ENCODE data around the gene ANKRD29.

DNA sequence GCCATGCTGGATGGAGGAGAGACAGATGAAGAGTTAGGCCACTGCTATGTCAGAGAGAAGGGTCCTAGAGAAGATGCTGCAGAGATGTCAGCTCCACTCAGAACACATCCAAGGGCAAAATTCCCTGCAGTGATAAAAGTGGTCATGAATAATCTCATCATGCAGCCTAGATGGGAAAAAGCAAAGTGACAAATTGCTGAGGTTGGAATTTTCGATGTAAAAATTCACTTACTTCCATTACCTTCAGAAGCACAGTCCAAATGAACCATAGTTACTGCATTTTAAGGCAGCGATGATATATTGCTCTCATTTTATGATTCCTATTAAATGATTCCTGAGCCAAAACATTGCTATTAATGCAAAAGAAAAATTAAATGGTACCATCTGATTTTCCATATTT is 16.4 kb downstream of the ANKRD29 start:
- TF ChIP-seq, protein P1, sequence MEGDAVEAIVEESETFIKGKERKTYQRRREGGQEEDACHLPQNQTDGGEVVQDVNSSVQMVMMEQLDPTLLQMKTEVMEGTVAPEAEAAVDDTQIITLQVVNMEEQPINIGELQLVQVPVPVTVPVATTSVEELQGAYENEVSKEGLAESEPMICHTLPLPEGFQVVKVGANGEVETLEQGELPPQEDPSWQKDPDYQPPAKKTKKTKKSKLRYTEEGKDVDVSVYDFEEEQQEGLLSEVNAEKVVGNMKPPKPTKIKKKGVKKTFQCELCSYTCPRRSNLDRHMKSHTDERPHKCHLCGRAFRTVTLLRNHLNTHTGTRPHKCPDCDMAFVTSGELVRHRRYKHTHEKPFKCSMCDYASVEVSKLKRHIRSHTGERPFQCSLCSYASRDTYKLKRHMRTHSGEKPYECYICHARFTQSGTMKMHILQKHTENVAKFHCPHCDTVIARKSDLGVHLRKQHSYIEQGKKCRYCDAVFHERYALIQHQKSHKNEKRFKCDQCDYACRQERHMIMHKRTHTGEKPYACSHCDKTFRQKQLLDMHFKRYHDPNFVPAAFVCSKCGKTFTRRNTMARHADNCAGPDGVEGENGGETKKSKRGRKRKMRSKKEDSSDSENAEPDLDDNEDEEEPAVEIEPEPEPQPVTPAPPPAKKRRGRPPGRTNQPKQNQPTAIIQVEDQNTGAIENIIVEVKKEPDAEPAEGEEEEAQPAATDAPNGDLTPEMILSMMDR (IDR thresholded peaks at IDR 0.05) = no peak
- no peak for TF ChIP-seq POLR2AphosphoS5 (IDR thresholded peaks at IDR 0.05)
- no peak for TF ChIP-seq POLR2A (IDR thresholded peaks at IDR 0.05)
- TF ChIP-seq EP300 (IDR thresholded peaks at IDR 0.05) = no peak
